H1 (cell line): ENCODE results near the gene ARHGEF38. TPM values are rescaled to one million over a fixed set of nuclear protein-coding genes. Genes with fewer than 3 reads are reported as not detected.

Experiments used
- CTCF ChIA-PET: fragments of 300-600 bp; sonication (Branson Sonifier 250); formaldehyde crosslinking; loops from one replicate; lab custom pipeline; 2021; ENCODE audit not compliant: partially characterized antibody; lab: Charles Lee
- POLR2A ChIA-PET: fragments of 300-600 bp; sonication (Branson Sonifier 250); formaldehyde crosslinking; loops from one replicate; lab custom pipeline; 2021; ENCODE audit warnings: inconsistent platforms; ENCODE audit not compliant: partially characterized antibody; lab: Charles Lee
- DNase-seq, 2 experiments: peaks; one replicate each; pipeline versions ENCODE4 v3.0.0 to v3.0.0-alpha.2; 2010 to 2022; ENCODE audit warnings: low spot score in 2 of 2, low read depth in 1 of 2, mixed read lengths in 1 of 2
- FAIRE-seq: peaks from 2 replicates; lab custom pipeline; 2011; peaks lifted over from hg19 to GRCh38; lab: Jason Lieb, UNC
- H2AFZ ChIP-seq: 2 replicates; pipeline ENCODE4 v1.8.1; 2012; ENCODE audit warnings: low read length, inconsistent platforms
- H2AK5ac ChIP-seq: 2 replicates; pipeline ENCODE4 v1.6.1; 2013; ENCODE audit warnings: low read depth, low read length
- H2BK120ac ChIP-seq: replicated peaks from 2 replicates; pipeline ENCODE3; 2013; ENCODE audit warnings: low read depth, low read length, inconsistent platforms
- H2BK12ac ChIP-seq: 2 replicates; pipeline ENCODE4 v1.6.1; 2013; ENCODE audit warnings: low read depth, low read length
- H2BK15ac ChIP-seq: 2 replicates; pipeline ENCODE4 v1.6.1; 2013; ENCODE audit warnings: low read length
- H2BK20ac ChIP-seq: 2 replicates; pipeline ENCODE4 v1.6.1; 2013; ENCODE audit warnings: low read length
- H2BK5ac ChIP-seq: 2 replicates; pipeline ENCODE4 v1.6.1; 2013; ENCODE audit warnings: low read depth, low read length
- H3K14ac ChIP-seq: 2 replicates; pipeline ENCODE4 v1.6.1; 2013; ENCODE audit warnings: inconsistent platforms; ENCODE audit not compliant: insufficient read length
- H3K18ac ChIP-seq: 2 replicates; pipeline ENCODE4 v1.6.1; 2013; ENCODE audit warnings: low read length; ENCODE audit errors: extremely low read depth
- H3K23ac ChIP-seq: 2 replicates; pipeline ENCODE4 v1.6.1; 2013; ENCODE audit warnings: inconsistent platforms; ENCODE audit not compliant: insufficient read length
- H3K23me2 ChIP-seq: 2 replicates; pipeline ENCODE4 v1.6.1; 2013; ENCODE audit warnings: low read depth, low read length
- H3K27ac ChIP-seq: 2 replicates; pipeline ENCODE4 v1.6.1; 2011; ENCODE audit warnings: low read depth, low read length, inconsistent platforms
- H3K27me3 ChIP-seq, 4 experiments: replicated peaks in 1 of 4; 1 replicate in 1 of 4; 2 replicates in 3 of 4; pipeline versions ENCODE4 v1.6.1 to v1.8.1; 2011 to 2013; ENCODE audit warnings: low read length in 3 of 4, mild to moderate bottlenecking in 3 of 4, inconsistent platforms in 2 of 4, mixed read lengths in 2 of 4, moderate library complexity in 1 of 4; ENCODE audit not compliant: control insufficient read depth in 3 of 4, insufficient read depth in 3 of 4; ENCODE audit errors: extremely low read depth in 1 of 4
- H3K36me3 ChIP-seq, 4 experiments: 2 replicates each; pipeline versions ENCODE4 v1.6.1 to v1.8.1; 2011 to 2013; ENCODE audit warnings: mild to moderate bottlenecking in 4 of 4, low read length in 3 of 4, moderate library complexity in 2 of 4, control low read depth in 1 of 4, inconsistent platforms in 1 of 4; ENCODE audit not compliant: insufficient read depth in 4 of 4, control insufficient read depth in 2 of 4
- H3K4ac ChIP-seq: replicated peaks from 2 replicates; pipeline ENCODE3; 2013; ENCODE audit warnings: low read length, low read depth, mixed read lengths, inconsistent platforms; ENCODE audit not compliant: insufficient read length
- H3K4me1 ChIP-seq, 4 experiments: replicated peaks in 1 of 4; 1 replicate in 1 of 4; 2 replicates in 3 of 4; pipeline versions ENCODE4 v1.6.1 to v1.8.1; 2011 to 2013; ENCODE audit warnings: low read length in 3 of 4, inconsistent platforms in 2 of 4, mixed read lengths in 1 of 4; ENCODE audit not compliant: insufficient read depth in 4 of 4, control insufficient read depth in 3 of 4
- H3K4me2 ChIP-seq, 2 experiments: 2 replicates each; pipeline versions ENCODE4 v1.6.1 to v1.8.1; 2011 to 2013; ENCODE audit warnings: low read depth in 2 of 2, low read length in 2 of 2, control low read depth in 1 of 2, inconsistent platforms in 1 of 2, mild to moderate bottlenecking in 1 of 2; ENCODE audit not compliant: insufficient read depth in 1 of 2
- H3K4me3 ChIP-seq, 4 experiments: fragments of 200-600, 300-600 bp in 1 of 4; sonication (generic), shearing (Covaris generic), sonication (Bioruptor Twin) in 1 of 4; 2 replicates each; pipeline versions ENCODE4 v1.5.1 to v1.8.1; 2011 to 2016; ENCODE audit warnings: low read length in 4 of 4, low read depth in 3 of 4, control low read depth in 2 of 4, inconsistent platforms in 2 of 4, mild to moderate bottlenecking in 2 of 4, mixed read lengths in 1 of 4, moderate library complexity in 1 of 4; ENCODE audit not compliant: insufficient read depth in 2 of 4; ENCODE audit errors: extremely low read depth in 1 of 4
- H3K56ac ChIP-seq: replicated peaks from 2 replicates; pipeline ENCODE3; 2013; ENCODE audit warnings: low read depth, mild to moderate bottlenecking, mixed read lengths, low read length, inconsistent platforms; ENCODE audit not compliant: insufficient read length
- H3K79me1 ChIP-seq: 2 replicates; pipeline ENCODE4 v1.6.1; 2013; ENCODE audit warnings: low read depth, low read length, control low read depth
- H3K79me2 ChIP-seq, 2 experiments: 2 replicates each; pipeline versions ENCODE4 v1.6.1 to v1.8.1; 2012 to 2013; ENCODE audit warnings: low read length in 2 of 2, mild to moderate bottlenecking in 2 of 2, inconsistent platforms in 1 of 2; ENCODE audit not compliant: insufficient read depth in 2 of 2, control insufficient read depth in 1 of 2
- H3K9ac ChIP-seq, 4 experiments: replicated peaks in 1 of 4; 1 replicate in 1 of 4; 2 replicates in 3 of 4; pipeline versions ENCODE4 v1.6.1 to v1.8.1; 2011 to 2013; ENCODE audit warnings: low read depth in 3 of 4, low read length in 3 of 4, control low read depth in 2 of 4, mild to moderate bottlenecking in 2 of 4, moderate library complexity in 2 of 4, inconsistent platforms in 1 of 4; ENCODE audit errors: extremely low read depth in 1 of 4
- H3K9me3 ChIP-seq, 2 experiments: 2 replicates each; pipeline versions ENCODE4 v1.6.1 to v1.8.1; 2012 to 2013; ENCODE audit warnings: mild to moderate bottlenecking in 2 of 2, moderate library complexity in 2 of 2, control low read depth in 1 of 2, inconsistent platforms in 1 of 2, low read depth in 1 of 2, low read length in 1 of 2, mixed read lengths in 1 of 2; ENCODE audit not compliant: insufficient read depth in 2 of 2
- H4K20me1 ChIP-seq, 2 experiments: replicated peaks in 1 of 2; 2 replicates each; pipeline versions ENCODE3 to v1.8.1; 2011 to 2013; ENCODE audit warnings: inconsistent platforms in 2 of 2, low read length in 2 of 2, mild to moderate bottlenecking in 1 of 2; ENCODE audit not compliant: insufficient read depth in 2 of 2, control insufficient read depth in 1 of 2
- H4K5ac ChIP-seq: 2 replicates; pipeline ENCODE4 v1.6.1; 2013; ENCODE audit warnings: low read length, low read depth, mixed read lengths, inconsistent platforms; ENCODE audit not compliant: insufficient read length
- H4K8ac ChIP-seq: 2 replicates; pipeline ENCODE4 v1.8.0; 2013; ENCODE audit warnings: mild to moderate bottlenecking, moderate library complexity, low read length, inconsistent platforms; ENCODE audit not compliant: insufficient read depth; ENCODE audit errors: extremely low read depth
- H4K91ac ChIP-seq: replicated peaks from 2 replicates; pipeline ENCODE3; 2013; ENCODE audit warnings: low read length, mixed read lengths, inconsistent platforms; ENCODE audit not compliant: insufficient read length
- CHD1 ChIP-seq: IDR thresholded peaks from 2 replicates; pipeline ENCODE4 v1.6.1; 2012; ENCODE audit warnings: low read depth, low read length, improper control_type of control experiment
- CREB1 ChIP-seq: IDR thresholded peaks from 2 replicates; pipeline ENCODE4 v1.6.1; 2012; ENCODE audit warnings: inconsistent platforms
- EGR1 ChIP-seq: IDR thresholded peaks from 2 replicates; pipeline ENCODE4 v1.6.1; 2011; ENCODE audit warnings: low read depth, low read length, borderline replicate concordance
- EP300 ChIP-seq, 2 experiments: IDR thresholded peaks; 1 replicate in 1 of 2; 2 replicates in 1 of 2; pipeline ENCODE4 v1.6.1; 2011 to 2012; ENCODE audit warnings: low read depth in 2 of 2, low read length in 2 of 2, mild to moderate bottlenecking in 2 of 2, borderline replicate concordance in 1 of 2, inconsistent platforms in 1 of 2, moderate library complexity in 1 of 2
- EZH2 ChIP-seq: fragments of 200-600 bp; sonication (generic); IDR thresholded peaks from 2 replicates; pipeline ENCODE4 v1.7.1; 2012; ENCODE audit warnings: low read depth, mild to moderate bottlenecking, moderate library complexity, low read length, inconsistent platforms; ENCODE audit not compliant: severe bottlenecking
- FOSL1 ChIP-seq: IDR thresholded peaks from 2 replicates; pipeline ENCODE4 v1.6.1; 2011; ENCODE audit warnings: mild to moderate bottlenecking, low read depth, low read length, moderate library complexity; ENCODE audit not compliant: insufficient read depth
- NRF1 ChIP-seq: IDR thresholded peaks from 2 replicates; pipeline ENCODE4 v1.6.1; 2011; ENCODE audit warnings: mild to moderate bottlenecking, low read depth, low read length, improper control_type of control experiment
- POLR2AphosphoS5 ChIP-seq: IDR thresholded peaks from 2 replicates; pipeline ENCODE4 v1.6.1; 2011; ENCODE audit warnings: low read depth, low read length
- SIX5 ChIP-seq: IDR thresholded peaks from 2 replicates; pipeline ENCODE4 v1.6.1; 2011; ENCODE audit warnings: mild to moderate bottlenecking, low read depth, low read length
- TEAD4 ChIP-seq: IDR thresholded peaks from 2 replicates; pipeline ENCODE4 v1.6.1; 2012; ENCODE audit warnings: low read depth, low read length, inconsistent platforms, mixed read lengths
- WGBS, 2 experiments: shearing (Covaris generic) in 1 of 2; methylation state at CpG; one replicate each; pipeline versions ENCODE4 v1.1.6 to v1.1.7; 2013 to 2015; ENCODE audit warnings: low lambda C conversion rate in 2 of 2, mixed read lengths in 2 of 2, inconsistent platforms in 1 of 2, low coverage in 1 of 2, missing lambda C conversion rate in 1 of 2; ENCODE audit not compliant: insufficient replicate concordance in 2 of 2, insufficient coverage in 1 of 2, insufficient read length in 1 of 2; ENCODE audit errors: extremely low coverage in 1 of 2, missing lambda C conversion rate in 1 of 2; 5-methylcytosine and 5-hydroxymethylcytosine counted together
- polyA plus RNA-seq, 7 experiments: library from polyadenylated mRNA; depleted of rRNA in 3 of 7; stranded (reverse) in 5 of 7; unstranded in 2 of 7; fragments of >200 nt in 5 of 7; fragments of 200-250 nt in 2 of 7; gene quantifications; 1 replicate in 5 of 7; 2 replicates in 1 of 7; 4 replicates in 1 of 7; pipeline versions ENCODE4 v1.2.1 to v1.2.3, GENCODE V29; 2011 to 2013; ENCODE audit warnings: missing spikeins in 2 of 7, mixed read lengths in 2 of 7
- total RNA-seq: library from RNA; stranded (reverse); fragmentation: NEBNext Ultra II Directional; extraction: Animal tissue kit (Norgen Biotek cat#: 25700); gene quantifications from 2 replicates; pipeline ENCODE4 v1.2.1, GENCODE V29; 2021
- TF ChIP-seq, protein P1 (sequence below): IDR thresholded peaks from 2 replicates; pipeline ENCODE4 v1.6.1; 2012; ENCODE audit warnings: inconsistent platforms

ARHGEF38 gene
- total and polyA plus RNA-seq, 2 of the 8 experiments (the other 6 are each of a cell fraction or from before 2014, with no cell fraction given), result not detected

DNA sequence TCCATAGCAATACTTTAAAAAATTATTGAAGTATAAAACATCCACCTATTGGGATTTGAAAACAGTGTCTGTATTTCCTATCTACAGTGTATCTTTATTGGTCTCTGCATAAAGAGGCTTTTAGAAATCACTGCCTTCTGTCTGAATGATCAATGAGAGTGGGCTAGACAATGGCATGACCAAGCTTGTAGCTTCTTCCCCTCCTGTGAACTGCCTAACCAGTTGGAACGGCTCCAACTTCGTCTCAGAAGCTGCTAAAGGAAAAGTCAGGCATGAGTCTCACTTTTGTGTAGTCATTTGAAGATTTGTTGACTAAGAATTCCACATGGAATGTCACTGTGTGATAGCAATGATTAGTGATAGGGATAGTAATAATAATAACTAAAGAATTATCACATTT is 91.8 kb downstream of the ARHGEF38 start:
- POLR2A ChIA-PET, result no interaction called here
- no peak overlapping the region for H3K27ac ChIP-seq
- no peak overlapping the region for H3K23ac ChIP-seq
- H4K91ac ChIP-seq, result no peak overlapping the region
- no peak overlapping the region for H2BK15ac ChIP-seq
- H3K18ac ChIP-seq, result no peak overlapping the region
- H3K79me2 ChIP-seq, result no peaks in the 10 kb centered on the region
- H3K4me1 ChIP-seq, result no peaks in the 10 kb centered on the region
- H2BK5ac ChIP-seq, result no peak overlapping the region
- H2AK5ac ChIP-seq, result no peak overlapping the region
- peak overlapping the region; percentile 29; the same call in 1 of the 2 replicates for H2AFZ ChIP-seq
- H3K56ac ChIP-seq, result no peak overlapping the region
- no peaks in the 10 kb centered on the region for H3K79me1 ChIP-seq
- 89% methylated on average over 2 of the region's 2 CpGs; no CpG with 5 or more reads in 1 of the 2 experiments for WGBS, 2 experiments
- H4K5ac ChIP-seq, result no peak overlapping the region
- H3K9me3 ChIP-seq, result no peaks in the 10 kb centered on the region
- H3K14ac ChIP-seq, result no peak overlapping the region
- no peak for FAIRE-seq
- CTCF ChIA-PET, result no interaction called here
- TF ChIP-seq FOSL1 (no peak), NRF1 (no peak), CREB1 (no peak), SIX5 (no peak), EZH2 (no peak), TEAD4 (no peak), EP300 (IDR thresholded peaks at IDR 0.05; ENCODE audit: borderline replicate concordance in 1 of 2, low read depth in 2 of 2, low read length in 2 of 2) (no peak), EGR1 (no peak), POLR2AphosphoS5 (no peak), CHD1 (no peak)
- TF ChIP-seq, protein P1, sequence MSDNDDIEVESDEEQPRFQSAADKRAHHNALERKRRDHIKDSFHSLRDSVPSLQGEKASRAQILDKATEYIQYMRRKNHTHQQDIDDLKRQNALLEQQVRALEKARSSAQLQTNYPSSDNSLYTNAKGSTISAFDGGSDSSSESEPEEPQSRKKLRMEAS, result no peak
- H2BK12ac ChIP-seq, result no peak overlapping the region
- H3K9ac ChIP-seq, result no peak overlapping the region
- H3K27me3 ChIP-seq, result no peaks in the 10 kb centered on the region
- no peaks in the 10 kb centered on the region for H3K23me2 ChIP-seq
- no peak overlapping the region for H2BK20ac ChIP-seq
- no peak overlapping the region for H3K4ac ChIP-seq
- H4K8ac ChIP-seq, result no peak overlapping the region
- H3K4me2 ChIP-seq, result no peak overlapping the region
- H2BK120ac ChIP-seq, result no peak overlapping the region
- H3K36me3 ChIP-seq, result no peaks in the 10 kb centered on the region
- H4K20me1 ChIP-seq, result no peaks in the 10 kb centered on the region
- no peak for DNase-seq
- no peak overlapping the region for H3K4me3 ChIP-seq
